ENCODE data around the gene IQSEC1. TPM values are rescaled to one million over a fixed set of nuclear protein-coding genes. Genes with fewer than 3 reads are reported as not detected.

Gene IQSEC1
- total and polyA plus RNA-seq, 9 of the 15 experiments (the other 6 are each of a cell fraction or from before 2014, with no cell fraction given), result 0.56 to 39.0 (median 6.8) TPM

- TF ChIP-seq ATF6 (CRISPR knock-in tag; IDR thresholded peaks at IDR 0.05), result no peak
- TF ChIP-seq C11orf30 (IDR thresholded peaks at IDR 0.05; ENCODE audit: low read depth), result no peak
- no peak for TF ChIP-seq ZNF778 (CRISPR knock-in tag; IDR thresholded peaks at IDR 0.05)
- TF ChIP-seq NUFIP1 (IDR thresholded peaks at IDR 0.05; ENCODE audit: partially characterized antibody), result no peak
- TF ChIP-seq HDAC2 (IDR thresholded peaks at IDR 0.05), result no peak
- TF ChIP-seq ETS1 (conservative IDR thresholded peaks at IDR 0.05; ENCODE audit: control insufficient read depth, low read depth, low read length), result no peak
- TF ChIP-seq E2F1 (CRISPR knock-in tag; IDR thresholded peaks at IDR 0.05), result no peak
Measured at GRCh38 chr3:12856626-12857025, 216.6 kb downstream of the IQSEC1 start (continued).
